IMR-90 (cell line): ENCODE measurements around the gene IL22RA2. TPM values are rescaled to one million over a fixed set of nuclear protein-coding genes. Genes with fewer than 3 reads are reported as not detected.

ENCODE experiments used
- ATAC-seq: fragments of 200-7000 bp; cut with Tn5 transposase; 2 replicates; pipeline ENCODE4 v1.9.1; 2020; ENCODE audit warnings: low read depth, mild to moderate bottlenecking, moderate library complexity
- Bru-seq: library from RNA; stranded (reverse); fragments of 400-500 nt; gene quantifications from one replicate; lab custom pipeline; 2021; lab: Mats Ljungman, UMichigan
- BruChase-seq, 2 experiments: library from RNA; stranded (reverse); fragments of 400-500 nt; gene quantifications; one replicate each; lab custom pipeline; 2021; lab: Mats Ljungman, UMichigan
- BruUV-seq: library from RNA; stranded (reverse); fragments of 400-500 nt; replicated peaks from 2 replicates; lab custom pipeline; 2021; lab: Mats Ljungman, UMichigan
- CTCF ChIA-PET: fragments of 300-600 bp; formaldehyde crosslinking; extraction: SDS; loops from one replicate; lab custom pipeline; 2021; ENCODE audit warnings: antibody characterized with exemption; lab: Yijun Ruan, JAX
- POLR2A ChIA-PET: fragments of 300-600 bp; sonication (Branson Sonifier 250); formaldehyde crosslinking; loops from one replicate; lab custom pipeline; 2022; ENCODE audit warnings: antibody characterized with exemption; ENCODE audit not compliant: unreplicated experiment; lab: Charles Lee
- DNase-seq: peaks from one replicate; pipeline ENCODE4 v3.0.0; 2013
- H2AFZ ChIP-seq: replicated peaks from 2 replicates; pipeline ENCODE3; 2013; ENCODE audit warnings: low read length, mild to moderate bottlenecking; ENCODE audit not compliant: poor library complexity
- H2AK5ac ChIP-seq: 2 replicates; pipeline ENCODE4 v1.6.1; 2013; ENCODE audit warnings: low read depth, low read length, inconsistent platforms
- H2AK9ac ChIP-seq: replicated peaks from 2 replicates; pipeline ENCODE3; 2013; ENCODE audit warnings: mild to moderate bottlenecking, low read depth, low read length, moderate library complexity; ENCODE audit not compliant: poor library complexity
- H2BK120ac ChIP-seq: 2 replicates; pipeline ENCODE4 v1.6.1; 2013; ENCODE audit warnings: low read depth, low read length, inconsistent platforms
- H2BK15ac ChIP-seq: 3 replicates; pipeline ENCODE4 v1.6.1; 2013; ENCODE audit warnings: low read depth, low read length, inconsistent platforms
- H2BK20ac ChIP-seq: 2 replicates; pipeline ENCODE4 v1.6.1; 2013; ENCODE audit warnings: low read depth, mild to moderate bottlenecking, inconsistent platforms, low read length, moderate library complexity
- H2BK5ac ChIP-seq: 2 replicates; pipeline ENCODE4 v1.6.1; 2013; ENCODE audit warnings: mild to moderate bottlenecking, low read depth, low read length, inconsistent platforms; ENCODE audit not compliant: poor library complexity, severe bottlenecking
- H3K14ac ChIP-seq: replicated peaks from 2 replicates; pipeline ENCODE4 v1.6.1; 2013; ENCODE audit warnings: low read depth, low read length, inconsistent platforms
- H3K18ac ChIP-seq: 2 replicates; pipeline ENCODE4 v1.6.1; 2013; ENCODE audit warnings: low read depth, low read length, control low read depth
- H3K23ac ChIP-seq: 2 replicates; pipeline ENCODE4 v1.6.1; 2013; ENCODE audit warnings: low read depth, low read length, inconsistent platforms
- H3K27ac ChIP-seq: 2 replicates; pipeline ENCODE4 v1.5.1; 2013; ENCODE audit warnings: mild to moderate bottlenecking, control low read depth, low read length; ENCODE audit not compliant: insufficient read depth
- H3K27me3 ChIP-seq: 2 replicates; pipeline ENCODE4 v1.6.1; 2013; ENCODE audit warnings: low read length; ENCODE audit not compliant: control insufficient read depth, insufficient read depth
- H3K36me3 ChIP-seq: 2 replicates; pipeline ENCODE4 v1.6.1; 2013; ENCODE audit warnings: low read length, mixed read lengths; ENCODE audit not compliant: control insufficient read depth, insufficient read depth
- H3K4ac ChIP-seq: 2 replicates; pipeline ENCODE4 v1.6.1; 2013; ENCODE audit warnings: low read depth, low read length, inconsistent platforms
- H3K4me1 ChIP-seq: 2 replicates; pipeline ENCODE4 v1.6.1; 2013; ENCODE audit warnings: low read length, mixed read lengths; ENCODE audit not compliant: control insufficient read depth, insufficient read depth
- H3K4me2 ChIP-seq: 2 replicates; pipeline ENCODE4 v1.6.1; 2013; ENCODE audit warnings: low read depth, mild to moderate bottlenecking, control low read depth, low read length, moderate library complexity
- H3K4me3 ChIP-seq: 2 replicates; pipeline ENCODE4 v1.5.1; 2013; ENCODE audit warnings: low read depth, mild to moderate bottlenecking, control low read depth, low read length, moderate library complexity; ENCODE audit not compliant: insufficient read depth
- H3K56ac ChIP-seq: 2 replicates; pipeline ENCODE4 v1.6.1; 2013; ENCODE audit warnings: low read length, inconsistent platforms; ENCODE audit not compliant: insufficient read depth; ENCODE audit errors: extremely low read depth
- H3K79me1 ChIP-seq, 2 experiments: 2 replicates each; pipeline ENCODE4 v1.6.1; 2013; ENCODE audit warnings: low read length in 2 of 2, inconsistent platforms in 1 of 2, low read depth in 1 of 2
- H3K9ac ChIP-seq: 2 replicates; pipeline ENCODE4 v1.6.1; 2013; ENCODE audit warnings: low read depth, low read length, control low read depth
- H3K9me1 ChIP-seq: 2 replicates; pipeline ENCODE4 v1.6.1; 2013; ENCODE audit warnings: low read length, inconsistent platforms; ENCODE audit not compliant: insufficient read depth
- H3K9me3 ChIP-seq: 2 replicates; pipeline ENCODE4 v1.6.1; 2013; ENCODE audit warnings: low read length; ENCODE audit not compliant: control insufficient read depth, insufficient read depth
- H4K20me1 ChIP-seq: 2 replicates; pipeline ENCODE4 v1.6.1; 2013; ENCODE audit warnings: low read length, inconsistent platforms; ENCODE audit not compliant: insufficient read depth
- H4K5ac ChIP-seq: 2 replicates; pipeline ENCODE4 v1.6.1; 2013; ENCODE audit warnings: mild to moderate bottlenecking, low read depth, low read length, control low read depth
- H4K8ac ChIP-seq, 2 experiments: 2 replicates each; pipeline ENCODE4 v1.6.1; 2013; ENCODE audit warnings: low read depth in 2 of 2, low read length in 2 of 2, control low read depth in 1 of 2, inconsistent platforms in 1 of 2
- H4K91ac ChIP-seq: 2 replicates; pipeline ENCODE4 v1.6.1; 2013; ENCODE audit warnings: low read depth, low read length, inconsistent platforms; ENCODE audit not compliant: insufficient read depth
- BHLHE40 ChIP-seq: fragments of 150-350 bp; IDR thresholded peaks from 2 replicates; pipeline ENCODE4 v1.6.1; 2016; ENCODE audit warnings: mild to moderate bottlenecking, low read depth, low read length
- FOS ChIP-seq: fragments of 150-350 bp; IDR thresholded peaks from 2 replicates; pipeline ENCODE4 v1.6.1; 2016; ENCODE audit warnings: low read depth, low read length
- MAZ ChIP-seq: IDR thresholded peaks from 2 replicates; pipeline ENCODE4 v1.6.1; 2012; ENCODE audit warnings: low read depth, mild to moderate bottlenecking, low read length, improper control_type of control experiment, moderate library complexity, borderline replicate concordance
- MXI1 ChIP-seq: IDR thresholded peaks from 2 replicates; pipeline ENCODE4 v1.6.1; 2012; ENCODE audit warnings: low read depth, mild to moderate bottlenecking, low read length, moderate library complexity, borderline replicate concordance
- NFE2L2 ChIP-seq: fragments of 150-350 bp; IDR thresholded peaks from 2 replicates; pipeline ENCODE4 v1.6.1; 2016; ENCODE audit warnings: low read depth, mild to moderate bottlenecking, low read length
- POLR2A ChIP-seq: IDR thresholded peaks from 2 replicates; pipeline ENCODE4 v1.6.1; 2012; ENCODE audit warnings: mild to moderate bottlenecking, low read depth, low read length
- RAD21 ChIP-seq: IDR thresholded peaks from 2 replicates; pipeline ENCODE4 v1.6.1; 2012; ENCODE audit warnings: low read length, improper control_type of control experiment
- RCOR1 ChIP-seq: IDR thresholded peaks from 2 replicates; pipeline ENCODE4 v1.6.1; 2012; ENCODE audit warnings: mild to moderate bottlenecking, low read length, improper control_type of control experiment; ENCODE audit not compliant: insufficient replicate concordance
- RFX5 ChIP-seq: IDR thresholded peaks from 2 replicates; pipeline ENCODE4 v1.8.0; 2012; ENCODE audit warnings: low read depth, mild to moderate bottlenecking, low read length, moderate library complexity
- SMC3 ChIP-seq: fragments of 150-350 bp; IDR thresholded peaks from 2 replicates; pipeline ENCODE4 v1.6.1; 2016; ENCODE audit warnings: low read depth, mild to moderate bottlenecking, antibody characterized with exemption, low read length, moderate library complexity
- whole genome bisulfite sequencing, 2 experiments: methylation state at CpG; one replicate each; pipeline versions ENCODE4 v1.1.5 to v1.1.7; 2013; ENCODE audit warnings: missing lambda C conversion rate in 2 of 2; ENCODE audit not compliant: insufficient read length in 1 of 2; ENCODE audit errors: extremely low coverage in 2 of 2; 5-methylcytosine and 5-hydroxymethylcytosine counted together
- dilution Hi-C: fragments of 300-500 bp; cut with HindIII; formaldehyde crosslinking; loops from one replicate; pipeline ENCODE4 v1.14.3; 2018; ENCODE audit warnings: low sequenced_read_pairs; ENCODE audit not compliant: unreplicated experiment
- in situ Hi-C: fragments of 300-500 bp; cut with MboI; formaldehyde crosslinking; loops from 3 replicates; pipeline ENCODE4 v1.14.3; 2019; ENCODE audit warnings: low sequenced_read_pairs, inconsistent platforms, mixed read lengths
- intact Hi-C: fragments of 100-400 bp; cut with micrococcal nuclease; formaldehyde crosslinking; loops from 2 replicates; pipeline ENCODE4 v1.10.0; 2022
- long read RNA-seq: library from polyadenylated mRNA; unstranded; transcript quantifications from one replicate; pipeline ENCODE4 v2.0.0, GENCODE V29; 2021; ENCODE audit not compliant: unreplicated experiment
- polyA plus RNA-seq, 3 experiments: library from polyadenylated mRNA; depleted of rRNA; stranded (reverse); fragments of >200 nt; gene quantifications; 2 replicates each; pipeline ENCODE4 v1.2.3, GENCODE V29; 2012; ENCODE audit warnings: low replicate concordance in 1 of 3
- total RNA-seq: library from RNA; depleted of rRNA; stranded (reverse); fragments of >200 nt; gene quantifications from 2 replicates; pipeline ENCODE4 v1.2.3, GENCODE V29; 2012; rRNA removed
- TF ChIP-seq, protein P1 (sequence below): fragments of 150-350 bp; IDR thresholded peaks from 2 replicates; pipeline ENCODE4 v1.6.1; 2016; ENCODE audit warnings: low read depth, mild to moderate bottlenecking, low read length, moderate library complexity, borderline replicate concordance
- TF ChIP-seq, protein P2 (sequence below): conservative IDR thresholded peaks from 2 replicates; pipeline ENCODE4 v1.5.1; 2012; ENCODE audit warnings: mild to moderate bottlenecking, low read depth, low read length, improper control_type of control experiment
- TF ChIP-seq, protein P3 (sequence below): fragments of 150-350 bp; IDR thresholded peaks from 2 replicates; pipeline ENCODE4 v1.6.1; 2017; ENCODE audit warnings: mild to moderate bottlenecking, antibody characterized with exemption, low read length, low read depth

The IL22RA2 gene, protein sequence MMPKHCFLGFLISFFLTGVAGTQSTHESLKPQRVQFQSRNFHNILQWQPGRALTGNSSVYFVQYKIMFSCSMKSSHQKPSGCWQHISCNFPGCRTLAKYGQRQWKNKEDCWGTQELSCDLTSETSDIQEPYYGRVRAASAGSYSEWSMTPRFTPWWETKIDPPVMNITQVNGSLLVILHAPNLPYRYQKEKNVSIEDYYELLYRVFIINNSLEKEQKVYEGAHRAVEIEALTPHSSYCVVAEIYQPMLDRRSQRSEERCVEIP
- total RNA-seq, result not detected in 2 replicates
- polyA plus RNA-seq (2012; rRNA removed), result not detected in 2 replicates
- polyA plus RNA-seq (2012; cell fraction: cytosol; rRNA removed), result not detected in 2 replicates
- not detected in 2 replicates for polyA plus RNA-seq (2012; cell fraction: nucleus; rRNA removed; ENCODE audit: low replicate concordance)
- Bru-seq, nascent RNA, result not detected
- BruChase-seq, experiment 1, labeled RNA remaining after a 6-hour chase, result not detected
- BruChase-seq, experiment 2, labeled RNA remaining after a 2-hour chase, result not detected
- long read RNA-seq, result 0 reads

DNA sequence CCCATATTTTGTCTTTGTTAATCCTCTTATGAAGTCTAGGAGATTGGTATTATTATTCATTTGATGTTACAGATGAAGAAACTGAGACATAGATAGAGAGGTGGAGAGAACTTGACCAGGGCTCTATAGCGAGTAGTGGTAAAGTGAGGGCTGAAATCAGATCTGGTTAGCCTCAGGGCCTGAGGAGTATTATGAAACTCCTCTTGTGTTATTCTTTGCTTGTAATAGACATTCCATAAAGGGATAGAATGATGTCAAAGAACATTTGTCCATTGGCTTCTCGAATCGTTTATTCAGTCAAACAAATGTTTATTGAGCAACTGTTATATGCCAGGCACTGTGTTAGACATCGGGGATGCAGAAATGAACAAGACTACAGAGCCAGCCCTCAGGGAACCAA, at the start of gene IL22RA2:
TSS of gene IL22RA2 (minus strand) at position 144 of the 400 bp plus-strand sequence. CDS start 11,895 bp downstream, outside the sequence.
- Histone ChIP-seq H3K9ac (no peak within 1 kb of the TSS), H2AK5ac (no peak within 1 kb of the TSS), H3K9me1 (no peaks in the 10 kb centered on the region), H3K4me2 (no peak within 1 kb of the TSS), H3K79me1 (no peaks in the 10 kb centered on the region), H3K4me1 (no peaks in the 10 kb centered on the region), H3K9me3 (no peaks in the 10 kb centered on the region), H2AFZ (no peak within 1 kb of the TSS), H3K36me3 (no peaks in the 10 kb centered on the region), H3K4ac (no peak within 1 kb of the TSS), H3K27ac (no peak within 1 kb of the TSS), H2BK15ac (no peak within 1 kb of the TSS), H3K4me3 (no peak within 1 kb of the TSS), H3K27me3 (peaks cover 6% of the 10 kb centered on the region; the same call in 1 of the 2 replicates), H4K20me1 (no peaks in the 10 kb centered on the region), H4K91ac (no peak within 1 kb of the TSS), H2BK5ac (no peak within 1 kb of the TSS), H4K5ac (no peak within 1 kb of the TSS), H3K56ac (no peak within 1 kb of the TSS), H4K8ac (no peak within 1 kb of the TSS), H3K23ac (no peak within 1 kb of the TSS), H2AK9ac (no peak within 1 kb of the TSS), H2BK120ac (no peak within 1 kb of the TSS), H3K18ac (no peak within 1 kb of the TSS), H2BK20ac (no peak within 1 kb of the TSS), H3K14ac (no peak within 1 kb of the TSS)
- ChIA-PET POLR2A (no interaction called here), CTCF (no interaction called here)
- intact Hi-C loops (no loop called here), in situ Hi-C loops (no loop called here), dilution Hi-C loops (no loop called here)
- no CpG with 5 or more reads among the region's 4 CpGs for WGBS, 2 experiments
- no peak for DNase-seq
- no peak for TF ChIP-seq NFE2L2
- no peak for TF ChIP-seq MAZ
- TF ChIP-seq, protein P1, sequence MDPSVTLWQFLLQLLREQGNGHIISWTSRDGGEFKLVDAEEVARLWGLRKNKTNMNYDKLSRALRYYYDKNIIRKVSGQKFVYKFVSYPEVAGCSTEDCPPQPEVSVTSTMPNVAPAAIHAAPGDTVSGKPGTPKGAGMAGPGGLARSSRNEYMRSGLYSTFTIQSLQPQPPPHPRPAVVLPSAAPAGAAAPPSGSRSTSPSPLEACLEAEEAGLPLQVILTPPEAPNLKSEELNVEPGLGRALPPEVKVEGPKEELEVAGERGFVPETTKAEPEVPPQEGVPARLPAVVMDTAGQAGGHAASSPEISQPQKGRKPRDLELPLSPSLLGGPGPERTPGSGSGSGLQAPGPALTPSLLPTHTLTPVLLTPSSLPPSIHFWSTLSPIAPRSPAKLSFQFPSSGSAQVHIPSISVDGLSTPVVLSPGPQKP, result no peak
- TF ChIP-seq FOS, result no peak
- TF ChIP-seq BHLHE40, result no peak
- TF ChIP-seq, protein P2, sequence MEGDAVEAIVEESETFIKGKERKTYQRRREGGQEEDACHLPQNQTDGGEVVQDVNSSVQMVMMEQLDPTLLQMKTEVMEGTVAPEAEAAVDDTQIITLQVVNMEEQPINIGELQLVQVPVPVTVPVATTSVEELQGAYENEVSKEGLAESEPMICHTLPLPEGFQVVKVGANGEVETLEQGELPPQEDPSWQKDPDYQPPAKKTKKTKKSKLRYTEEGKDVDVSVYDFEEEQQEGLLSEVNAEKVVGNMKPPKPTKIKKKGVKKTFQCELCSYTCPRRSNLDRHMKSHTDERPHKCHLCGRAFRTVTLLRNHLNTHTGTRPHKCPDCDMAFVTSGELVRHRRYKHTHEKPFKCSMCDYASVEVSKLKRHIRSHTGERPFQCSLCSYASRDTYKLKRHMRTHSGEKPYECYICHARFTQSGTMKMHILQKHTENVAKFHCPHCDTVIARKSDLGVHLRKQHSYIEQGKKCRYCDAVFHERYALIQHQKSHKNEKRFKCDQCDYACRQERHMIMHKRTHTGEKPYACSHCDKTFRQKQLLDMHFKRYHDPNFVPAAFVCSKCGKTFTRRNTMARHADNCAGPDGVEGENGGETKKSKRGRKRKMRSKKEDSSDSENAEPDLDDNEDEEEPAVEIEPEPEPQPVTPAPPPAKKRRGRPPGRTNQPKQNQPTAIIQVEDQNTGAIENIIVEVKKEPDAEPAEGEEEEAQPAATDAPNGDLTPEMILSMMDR, result no peak
- TF ChIP-seq RCOR1, result no peak
- TF ChIP-seq POLR2A, result no peak
- no peak for TF ChIP-seq SMC3
- no peak for TF ChIP-seq MXI1
- TF ChIP-seq, protein P3, sequence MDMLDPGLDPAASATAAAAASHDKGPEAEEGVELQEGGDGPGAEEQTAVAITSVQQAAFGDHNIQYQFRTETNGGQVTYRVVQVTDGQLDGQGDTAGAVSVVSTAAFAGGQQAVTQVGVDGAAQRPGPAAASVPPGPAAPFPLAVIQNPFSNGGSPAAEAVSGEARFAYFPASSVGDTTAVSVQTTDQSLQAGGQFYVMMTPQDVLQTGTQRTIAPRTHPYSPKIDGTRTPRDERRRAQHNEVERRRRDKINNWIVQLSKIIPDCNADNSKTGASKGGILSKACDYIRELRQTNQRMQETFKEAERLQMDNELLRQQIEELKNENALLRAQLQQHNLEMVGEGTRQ, result no peak
- no peak for TF ChIP-seq RFX5
- TF ChIP-seq RAD21, result no peak
- no TSS peak for BruUV-seq
- no peak for ATAC-seq
